Stomach (tissue), 4 donors: ENCODE results near the gene NMBR.

Source experiments
- EP300 ChIP-seq: sonication (generic); formaldehyde crosslinking; IDR thresholded peaks from one replicate; pipeline ENCODE4 v1.6.1; 2017; ENCODE audit warnings: antibody characterized with exemption
- POLR2A ChIP-seq, 4 donors: fragments of 450-650 bp; IDR thresholded peaks; one replicate each; pipeline ENCODE4 v1.6.1; 2016; ENCODE audit warnings: antibody characterized with exemption in 4 of 4, control low read depth in 2 of 4, mild to moderate bottlenecking in 1 of 4, moderate library complexity in 1 of 4
- POLR2AphosphoS5 ChIP-seq, 3 donors: sonication (generic); formaldehyde crosslinking; IDR thresholded peaks; one replicate each; pipeline ENCODE4 v1.6.1; 2016; ENCODE audit warnings: antibody characterized with exemption in 3 of 3
- TF ChIP-seq, protein P1 (sequence below), 7 experiments: fragments of 450-650 bp in 4 of 7; fragments of 200-600 bp in 3 of 7; sonication (generic) in 3 of 7; IDR thresholded peaks; one replicate each; pipeline ENCODE4 v1.5.1; 2016 to 2019; ENCODE audit warnings: antibody characterized with exemption in 7 of 7, control low read depth in 2 of 7, mild to moderate bottlenecking in 1 of 7

DNA sequence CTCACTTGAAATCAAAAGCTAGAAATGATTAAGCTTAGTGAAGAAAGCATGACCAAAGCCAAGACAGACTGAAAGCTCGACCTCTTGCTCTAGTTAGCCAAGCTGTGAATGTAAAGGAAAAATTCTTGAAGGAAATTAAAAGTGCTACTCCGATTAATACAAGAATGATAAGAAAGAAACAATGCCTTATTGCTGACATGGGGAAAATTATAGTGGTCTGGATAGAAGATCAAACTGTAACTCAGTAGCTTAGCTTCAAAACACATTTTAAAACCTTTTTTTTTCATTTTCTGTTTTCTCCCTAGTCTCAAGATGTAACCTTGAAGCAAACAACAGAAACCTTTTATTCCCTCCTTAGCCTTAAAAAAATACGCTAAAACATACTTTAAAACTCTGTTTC is 25.6 kb downstream of the NMBR start:
- TF ChIP-seq, protein P1, sequence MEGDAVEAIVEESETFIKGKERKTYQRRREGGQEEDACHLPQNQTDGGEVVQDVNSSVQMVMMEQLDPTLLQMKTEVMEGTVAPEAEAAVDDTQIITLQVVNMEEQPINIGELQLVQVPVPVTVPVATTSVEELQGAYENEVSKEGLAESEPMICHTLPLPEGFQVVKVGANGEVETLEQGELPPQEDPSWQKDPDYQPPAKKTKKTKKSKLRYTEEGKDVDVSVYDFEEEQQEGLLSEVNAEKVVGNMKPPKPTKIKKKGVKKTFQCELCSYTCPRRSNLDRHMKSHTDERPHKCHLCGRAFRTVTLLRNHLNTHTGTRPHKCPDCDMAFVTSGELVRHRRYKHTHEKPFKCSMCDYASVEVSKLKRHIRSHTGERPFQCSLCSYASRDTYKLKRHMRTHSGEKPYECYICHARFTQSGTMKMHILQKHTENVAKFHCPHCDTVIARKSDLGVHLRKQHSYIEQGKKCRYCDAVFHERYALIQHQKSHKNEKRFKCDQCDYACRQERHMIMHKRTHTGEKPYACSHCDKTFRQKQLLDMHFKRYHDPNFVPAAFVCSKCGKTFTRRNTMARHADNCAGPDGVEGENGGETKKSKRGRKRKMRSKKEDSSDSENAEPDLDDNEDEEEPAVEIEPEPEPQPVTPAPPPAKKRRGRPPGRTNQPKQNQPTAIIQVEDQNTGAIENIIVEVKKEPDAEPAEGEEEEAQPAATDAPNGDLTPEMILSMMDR (IDR thresholded peaks at IDR 0.05), result no peak
- TF ChIP-seq POLR2AphosphoS5 (IDR thresholded peaks at IDR 0.05) (no peak), POLR2A (IDR thresholded peaks at IDR 0.05) (no peak), EP300 (no peak)
